GM21526 (cell line): ENCODE measurements around the gene TSPAN3.
A peak's percentile ranks its signal among the peaks of the same experiment; 100 is the strongest.

Source experiments
- ATAC-seq: cut with Tn5 transposase; IDR thresholded peaks from one replicate; pipeline ENCODE4 v1.9.1; 2021; ENCODE audit warnings: moderate library complexity; ENCODE audit not compliant: unreplicated experiment, low FRiP score

TSPAN3 gene

GRCh38 chr15:77070495-77071304 is at the start of gene TSPAN3:
Gene TSPAN3, minus strand, starts transcription at chr15:77071109. Its CDS starts 155 bp downstream, at chr15:77070954.
- peak; percentile 90 for ATAC-seq

GRCh38 chr15:77120576-77120975 is 49.7 kb upstream of the TSPAN3 start:
- no peak for ATAC-seq

GRCh38 chr15:77119446-77119845 is 48.5 kb upstream of the TSPAN3 start:
- ATAC-seq: no peak

- ATAC-seq: no peak
Measured at GRCh38 chr15:77118882-77119321, 48.0 kb upstream of the TSPAN3 start.

DNA sequence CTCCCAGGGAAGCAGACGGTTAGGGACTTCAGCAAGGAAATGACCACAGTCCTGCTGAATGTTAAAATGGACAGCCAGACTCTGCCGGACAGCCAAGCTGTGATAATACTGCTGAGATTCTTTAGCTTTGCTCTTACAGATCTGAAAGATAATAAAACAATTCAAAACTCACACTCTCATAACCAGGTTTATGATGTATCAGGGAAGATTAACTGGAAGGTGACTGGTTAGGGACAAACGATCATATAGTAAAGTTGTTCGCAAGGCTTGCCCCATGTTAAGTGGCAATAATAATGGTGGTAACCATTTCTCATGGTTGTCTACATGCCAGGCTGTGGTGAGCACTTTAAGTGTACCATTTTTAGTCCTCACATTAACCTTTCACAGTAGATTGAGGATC is 44.3 kb upstream of the TSPAN3 start:
- no peak for ATAC-seq

GRCh38 chr15:77112838-77113504 is 42.1 kb upstream of the TSPAN3 start:
- ATAC-seq: no peak

GRCh38 chr15:77111789-77112188 is 40.9 kb upstream of the TSPAN3 start:
- no peak for ATAC-seq

GRCh38 chr15:77107531-77108355 is 36.8 kb upstream of the TSPAN3 start:
- ATAC-seq: no peak

DNA sequence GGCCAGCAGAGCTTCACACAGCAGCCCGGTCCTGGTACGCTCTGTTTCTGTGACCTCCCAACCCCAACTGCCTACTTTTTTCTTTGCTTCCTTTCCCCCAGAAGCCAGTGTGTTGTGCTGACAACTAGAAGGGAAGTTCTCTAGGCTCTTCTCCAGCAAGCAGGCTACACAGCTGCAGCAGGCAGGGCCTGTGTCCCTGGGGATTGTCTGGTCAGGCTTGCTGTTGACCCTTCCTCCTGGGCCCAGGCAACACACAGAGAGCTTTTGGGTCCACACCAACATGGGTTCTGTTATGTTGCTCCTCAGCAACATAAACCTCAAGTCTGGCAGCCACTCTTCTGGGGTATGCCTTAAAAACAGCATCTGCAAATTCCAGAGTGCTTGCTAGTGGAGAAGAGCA is 36.2 kb upstream of the TSPAN3 start:
- no peak for ATAC-seq

GRCh38 chr15:77104155-77104554 is 33.2 kb upstream of the TSPAN3 start:
- no peak for ATAC-seq

- ATAC-seq: no peak
Measured at GRCh38 chr15:77099741-77100463, 29.0 kb upstream of the TSPAN3 start.

- no peak for ATAC-seq
Measured at GRCh38 chr15:77098572-77098971, 27.7 kb upstream of the TSPAN3 start.

DNA sequence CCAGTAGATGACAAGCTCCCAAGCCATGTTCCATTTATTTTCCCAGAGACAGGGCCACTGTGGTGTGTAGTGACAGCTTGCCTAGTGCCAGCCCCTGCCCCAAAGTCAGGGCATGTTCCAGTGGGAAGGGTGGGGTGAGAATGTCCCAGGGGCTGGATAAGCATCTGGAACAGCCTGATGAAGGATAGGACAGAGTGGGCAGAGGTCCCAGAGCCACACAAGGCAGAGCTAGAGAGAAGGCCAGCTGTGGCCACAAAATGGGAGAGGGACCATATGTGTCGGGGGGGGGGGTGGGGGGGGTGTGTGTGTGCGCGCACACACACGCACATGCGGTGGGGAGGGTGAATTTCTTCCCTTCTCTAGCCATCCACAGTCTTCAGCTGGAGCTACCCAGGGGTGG is 27.0 kb upstream of the TSPAN3 start:
- ATAC-seq: no peak

- ATAC-seq: no peak
Measured at GRCh38 chr15:77097248-77097721, 26.4 kb upstream of the TSPAN3 start.

DNA sequence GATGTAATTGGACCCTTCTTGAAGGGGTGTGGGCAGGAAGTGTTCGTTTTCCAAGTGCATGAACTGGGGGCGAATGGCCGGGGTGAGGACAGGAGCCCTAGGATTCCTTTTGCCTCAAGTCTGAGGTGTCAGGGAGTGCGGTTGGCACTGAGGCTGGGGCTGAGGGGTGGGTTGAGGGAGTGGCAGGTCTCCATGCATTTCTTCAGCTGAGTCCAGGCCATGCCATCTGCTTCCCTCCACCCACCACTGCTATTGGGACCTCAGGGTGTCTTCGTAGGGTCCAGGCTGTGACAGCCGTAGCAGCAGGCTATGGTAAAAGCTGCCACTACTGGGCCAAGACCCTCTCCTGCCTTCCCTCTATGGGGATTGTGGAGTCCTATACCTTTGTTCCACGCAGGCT is 25.6 kb upstream of the TSPAN3 start:
- ATAC-seq: no peak

DNA sequence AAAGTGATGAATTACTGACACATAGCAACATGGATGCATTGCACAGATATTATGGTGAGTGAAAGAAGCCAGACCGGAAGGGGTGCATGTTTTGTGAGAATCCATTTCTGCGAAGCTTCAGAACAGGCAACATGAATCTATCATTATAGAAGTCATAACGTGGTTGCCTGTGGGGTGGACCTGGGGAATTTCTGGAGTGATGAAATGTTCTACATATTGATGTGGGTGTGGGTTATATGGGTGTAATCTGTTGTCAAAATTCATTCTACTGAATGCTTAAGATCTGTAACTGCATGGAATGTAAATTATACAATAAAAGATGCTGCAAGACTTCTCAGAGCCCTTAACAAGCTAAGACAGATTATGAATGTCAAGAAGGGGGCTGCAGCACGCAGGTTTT is 25.2 kb upstream of the TSPAN3 start:
- no peak for ATAC-seq

DNA sequence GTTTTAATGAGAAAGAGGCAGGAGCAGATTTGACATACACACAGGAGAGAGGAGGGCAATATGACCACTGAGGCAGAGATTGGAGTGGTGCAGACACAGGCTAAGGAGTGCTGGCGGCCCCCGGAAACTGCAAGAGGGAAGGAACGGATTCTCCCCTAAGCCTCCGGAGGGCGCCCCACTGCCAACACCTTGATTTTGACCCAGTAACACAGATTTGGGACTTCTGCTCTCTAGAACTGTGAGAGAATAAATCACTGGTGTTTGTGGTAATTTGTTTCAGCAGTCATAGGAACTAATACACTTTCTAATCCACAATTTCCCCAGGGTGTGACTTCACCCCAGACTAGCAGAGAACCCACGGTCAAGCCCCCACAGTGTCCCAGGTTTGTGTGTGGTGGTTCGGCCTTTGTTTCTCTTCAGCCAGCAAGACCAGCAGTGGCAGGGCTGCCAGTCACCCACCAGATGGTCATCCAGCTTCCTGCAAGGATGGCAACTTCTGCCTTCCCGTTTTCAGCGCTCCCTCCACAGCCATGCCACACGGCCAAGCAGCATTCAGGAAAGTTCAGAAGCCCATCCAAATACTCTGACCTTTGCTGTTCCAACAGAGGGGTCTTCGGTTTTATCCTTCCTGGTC is 23.6 kb upstream of the TSPAN3 start:
- ATAC-seq: no peak

GRCh38 chr15:77093436-77093835 is 22.5 kb upstream of the TSPAN3 start:
- no peak for ATAC-seq

GRCh38 chr15:77091097-77091496 is 20.2 kb upstream of the TSPAN3 start:
- no peak for ATAC-seq

GRCh38 chr15:77087213-77087612 is 16.3 kb upstream of the TSPAN3 start:
- no peak for ATAC-seq
